HL-60 (cell line): ENCODE results near the gene MYMX.

ENCODE experiments used
- DNase-seq, 2 experiments: peaks; one replicate each; pipeline ENCODE4 v3.0.0-alpha.2; 2010 to 2020; ENCODE audit warnings: low read depth in 1 of 2, low spot score in 1 of 2
- H3K27ac ChIP-seq: fragments of 250-450 bp; sonication (Bioruptor Pico); replicated peaks from 2 replicates; pipeline ENCODE4 v1.5.1; 2020; ENCODE audit warnings: mild to moderate bottlenecking, moderate library complexity
- H3K27me3 ChIP-seq: fragments of 250-450 bp; sonication (Bioruptor Pico); 2 replicates; pipeline ENCODE4 v1.5.1; 2021; ENCODE audit warnings: mild to moderate bottlenecking, moderate library complexity; ENCODE audit not compliant: insufficient read depth, poor library complexity, severe bottlenecking
- H3K4me3 ChIP-seq: replicated peaks from 2 replicates; pipeline ENCODE4 v1.5.1; 2011; ENCODE audit warnings: mild to moderate bottlenecking, control low read depth, low read length; ENCODE audit not compliant: insufficient read depth
- GABPA ChIP-seq: IDR thresholded peaks from 2 replicates; pipeline ENCODE4 v1.6.1; 2012; ENCODE audit warnings: low read depth
- POLR2AphosphoS5 ChIP-seq: IDR thresholded peaks from 2 replicates; pipeline ENCODE4 v1.6.1; 2012; ENCODE audit warnings: low read depth
- SPI1 ChIP-seq: IDR thresholded peaks from 2 replicates; pipeline ENCODE4 v1.6.1; 2012; ENCODE audit warnings: low read depth, mild to moderate bottlenecking, borderline replicate concordance
- TF ChIP-seq, protein P1 (sequence below): IDR thresholded peaks from one replicate; pipeline ENCODE4 v1.5.1; 2011; ENCODE audit warnings: low read length, control low read depth, inconsistent platforms; ENCODE audit not compliant: insufficient read depth
- TF ChIP-seq, protein P2 (sequence below): IDR thresholded peaks from 2 replicates; pipeline ENCODE4 v1.6.1; 2012; ENCODE audit warnings: low read depth; ENCODE audit not compliant: insufficient replicate concordance

Gene MYMX

DNA sequence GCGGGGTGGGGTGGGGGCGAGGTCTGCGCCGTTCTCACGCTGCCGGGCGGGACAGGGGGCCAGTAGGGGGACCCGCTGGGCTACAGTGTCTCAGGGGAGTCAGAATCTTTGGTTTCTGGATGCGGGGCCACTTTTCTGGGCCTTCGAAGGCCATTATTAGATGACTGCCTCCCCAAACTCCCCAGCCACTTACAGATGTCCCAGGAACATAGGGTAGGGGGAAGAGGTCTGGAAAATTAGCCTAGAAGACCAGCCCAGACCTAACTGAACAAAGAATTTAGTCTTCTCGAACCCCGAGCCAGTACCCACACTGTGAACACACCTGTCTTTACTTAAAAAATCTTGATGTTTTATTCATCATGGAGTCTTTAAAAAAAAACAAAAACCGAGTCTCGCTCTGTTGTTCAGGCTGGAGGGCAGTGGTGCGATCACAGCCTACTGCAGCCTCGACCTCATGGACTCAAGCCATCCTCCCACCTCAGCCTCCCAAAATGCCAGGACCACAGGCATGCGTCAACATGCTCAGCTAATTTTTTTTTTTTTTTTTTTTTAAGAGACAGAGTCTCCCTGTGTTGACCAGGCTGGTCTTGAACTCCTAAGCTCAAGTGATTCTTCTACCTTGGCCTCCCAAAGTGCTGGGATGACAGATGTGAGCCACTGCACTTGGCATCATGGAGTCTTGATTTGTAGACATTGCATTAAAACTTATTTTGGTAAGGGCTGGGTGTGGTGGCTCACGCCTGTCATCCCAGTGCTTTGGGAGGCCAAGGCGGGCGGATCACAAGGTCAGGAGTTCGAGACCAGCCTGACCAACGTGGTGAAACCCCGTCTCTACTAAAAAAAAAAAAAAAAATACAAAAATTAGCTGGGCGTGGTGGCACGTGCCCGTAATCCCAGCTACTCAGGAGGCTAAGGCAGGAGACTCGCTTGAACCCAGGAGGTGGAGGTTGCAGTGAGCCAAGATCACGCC lies 3.4 kb downstream of the MYMX start:
- H3K27me3 ChIP-seq, result no peaks in the 10 kb centered on the region
- TF ChIP-seq, protein P1, sequence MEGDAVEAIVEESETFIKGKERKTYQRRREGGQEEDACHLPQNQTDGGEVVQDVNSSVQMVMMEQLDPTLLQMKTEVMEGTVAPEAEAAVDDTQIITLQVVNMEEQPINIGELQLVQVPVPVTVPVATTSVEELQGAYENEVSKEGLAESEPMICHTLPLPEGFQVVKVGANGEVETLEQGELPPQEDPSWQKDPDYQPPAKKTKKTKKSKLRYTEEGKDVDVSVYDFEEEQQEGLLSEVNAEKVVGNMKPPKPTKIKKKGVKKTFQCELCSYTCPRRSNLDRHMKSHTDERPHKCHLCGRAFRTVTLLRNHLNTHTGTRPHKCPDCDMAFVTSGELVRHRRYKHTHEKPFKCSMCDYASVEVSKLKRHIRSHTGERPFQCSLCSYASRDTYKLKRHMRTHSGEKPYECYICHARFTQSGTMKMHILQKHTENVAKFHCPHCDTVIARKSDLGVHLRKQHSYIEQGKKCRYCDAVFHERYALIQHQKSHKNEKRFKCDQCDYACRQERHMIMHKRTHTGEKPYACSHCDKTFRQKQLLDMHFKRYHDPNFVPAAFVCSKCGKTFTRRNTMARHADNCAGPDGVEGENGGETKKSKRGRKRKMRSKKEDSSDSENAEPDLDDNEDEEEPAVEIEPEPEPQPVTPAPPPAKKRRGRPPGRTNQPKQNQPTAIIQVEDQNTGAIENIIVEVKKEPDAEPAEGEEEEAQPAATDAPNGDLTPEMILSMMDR, result no peak
- no peak for TF ChIP-seq GABPA
- TF ChIP-seq, protein P2, sequence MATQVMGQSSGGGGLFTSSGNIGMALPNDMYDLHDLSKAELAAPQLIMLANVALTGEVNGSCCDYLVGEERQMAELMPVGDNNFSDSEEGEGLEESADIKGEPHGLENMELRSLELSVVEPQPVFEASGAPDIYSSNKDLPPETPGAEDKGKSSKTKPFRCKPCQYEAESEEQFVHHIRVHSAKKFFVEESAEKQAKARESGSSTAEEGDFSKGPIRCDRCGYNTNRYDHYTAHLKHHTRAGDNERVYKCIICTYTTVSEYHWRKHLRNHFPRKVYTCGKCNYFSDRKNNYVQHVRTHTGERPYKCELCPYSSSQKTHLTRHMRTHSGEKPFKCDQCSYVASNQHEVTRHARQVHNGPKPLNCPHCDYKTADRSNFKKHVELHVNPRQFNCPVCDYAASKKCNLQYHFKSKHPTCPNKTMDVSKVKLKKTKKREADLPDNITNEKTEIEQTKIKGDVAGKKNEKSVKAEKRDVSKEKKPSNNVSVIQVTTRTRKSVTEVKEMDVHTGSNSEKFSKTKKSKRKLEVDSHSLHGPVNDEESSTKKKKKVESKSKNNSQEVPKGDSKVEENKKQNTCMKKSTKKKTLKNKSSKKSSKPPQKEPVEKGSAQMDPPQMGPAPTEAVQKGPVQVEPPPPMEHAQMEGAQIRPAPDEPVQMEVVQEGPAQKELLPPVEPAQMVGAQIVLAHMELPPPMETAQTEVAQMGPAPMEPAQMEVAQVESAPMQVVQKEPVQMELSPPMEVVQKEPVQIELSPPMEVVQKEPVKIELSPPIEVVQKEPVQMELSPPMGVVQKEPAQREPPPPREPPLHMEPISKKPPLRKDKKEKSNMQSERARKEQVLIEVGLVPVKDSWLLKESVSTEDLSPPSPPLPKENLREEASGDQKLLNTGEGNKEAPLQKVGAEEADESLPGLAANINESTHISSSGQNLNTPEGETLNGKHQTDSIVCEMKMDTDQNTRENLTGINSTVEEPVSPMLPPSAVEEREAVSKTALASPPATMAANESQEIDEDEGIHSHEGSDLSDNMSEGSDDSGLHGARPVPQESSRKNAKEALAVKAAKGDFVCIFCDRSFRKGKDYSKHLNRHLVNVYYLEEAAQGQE, result no peak
- no peak overlapping the region for H3K27ac ChIP-seq
- H3K4me3 ChIP-seq, result no peak overlapping the region
- no peak for DNase-seq

DNA sequence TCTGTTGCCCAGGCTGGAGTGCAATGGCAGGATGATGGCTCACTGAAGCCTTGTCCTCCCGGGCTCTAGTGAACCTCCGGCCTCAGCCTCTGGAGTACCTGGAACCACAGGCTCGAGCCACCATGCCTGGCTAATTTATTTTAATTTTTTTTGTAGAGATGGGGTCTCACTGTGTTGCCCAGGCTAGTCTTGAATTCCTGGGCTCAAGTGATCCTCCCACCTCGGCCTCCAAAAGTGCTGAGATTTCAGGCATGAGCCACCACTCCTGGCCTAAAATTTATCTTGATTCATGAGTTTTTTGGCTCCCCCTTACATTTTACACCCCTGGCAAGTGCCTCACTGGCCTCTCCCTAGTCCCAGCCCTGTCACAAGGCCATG lies 4.2 kb downstream of the MYMX start:
- Histone ChIP-seq H3K27ac (no peak overlapping the region), H3K4me3 (no peak overlapping the region), H3K27me3 (no peaks in the 10 kb centered on the region)
- TF ChIP-seq POLR2AphosphoS5 (no peak), SPI1 (no peak), GABPA (no peak)
- TF ChIP-seq, protein P1, result no peak
- TF ChIP-seq, protein P2, result no peak
- no peak for DNase-seq

DNA sequence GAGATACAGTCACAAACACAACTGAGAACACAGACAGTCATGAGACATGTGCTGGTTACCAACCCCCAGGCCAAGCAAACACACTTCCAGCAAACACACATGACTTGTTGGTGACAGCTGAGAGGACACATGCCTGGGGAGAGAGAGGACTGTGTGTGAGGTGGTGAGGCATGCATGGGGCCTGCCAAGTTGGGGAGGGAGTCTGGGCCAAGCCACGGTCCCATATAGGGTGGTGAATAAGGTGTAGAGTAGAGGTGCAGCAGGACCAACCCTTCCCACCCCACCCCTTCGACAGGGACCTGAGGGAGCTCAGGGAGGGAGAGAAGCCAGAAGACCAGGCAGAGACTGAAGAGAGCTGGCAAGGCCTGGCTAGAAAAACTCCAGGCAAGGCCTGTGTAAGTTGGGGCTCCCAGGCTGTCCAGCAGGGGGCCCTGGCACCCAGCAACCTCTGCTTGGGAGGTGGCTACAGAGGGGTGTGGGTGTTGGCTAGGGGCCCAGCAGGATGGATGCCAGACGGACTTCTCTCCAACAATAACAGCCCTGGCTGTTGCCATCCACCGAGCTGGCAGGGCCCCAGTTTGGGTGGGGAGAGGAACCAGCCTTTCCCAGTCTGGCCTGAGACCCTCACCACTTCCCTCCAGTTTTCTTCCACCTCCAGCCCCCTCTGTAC lies 4.7 kb downstream of the MYMX start:
- TF ChIP-seq SPI1 (no peak), POLR2AphosphoS5 (0 out of 2 replicates have a peak, but pooled peaks have one; percentile 17), GABPA (no peak)
- TF ChIP-seq, protein P2, result no peak
- TF ChIP-seq, protein P1, result peak; percentile 93
- Histone ChIP-seq H3K27ac (no peak overlapping the region), H3K27me3 (no peaks in the 10 kb centered on the region), H3K4me3 (no peak overlapping the region)
- DNase-seq, result peak in 1 of 2 experiments; percentile 89
